ENCODE measurements around the gene RPS6KL1. TPM values are rescaled to one million over a fixed set of nuclear protein-coding genes. Genes with fewer than 3 reads are reported as not detected.

The RPS6KL1 gene
- total RNA-seq, 1 experiment from 2014 or later: 1.3 TPM

DNA sequence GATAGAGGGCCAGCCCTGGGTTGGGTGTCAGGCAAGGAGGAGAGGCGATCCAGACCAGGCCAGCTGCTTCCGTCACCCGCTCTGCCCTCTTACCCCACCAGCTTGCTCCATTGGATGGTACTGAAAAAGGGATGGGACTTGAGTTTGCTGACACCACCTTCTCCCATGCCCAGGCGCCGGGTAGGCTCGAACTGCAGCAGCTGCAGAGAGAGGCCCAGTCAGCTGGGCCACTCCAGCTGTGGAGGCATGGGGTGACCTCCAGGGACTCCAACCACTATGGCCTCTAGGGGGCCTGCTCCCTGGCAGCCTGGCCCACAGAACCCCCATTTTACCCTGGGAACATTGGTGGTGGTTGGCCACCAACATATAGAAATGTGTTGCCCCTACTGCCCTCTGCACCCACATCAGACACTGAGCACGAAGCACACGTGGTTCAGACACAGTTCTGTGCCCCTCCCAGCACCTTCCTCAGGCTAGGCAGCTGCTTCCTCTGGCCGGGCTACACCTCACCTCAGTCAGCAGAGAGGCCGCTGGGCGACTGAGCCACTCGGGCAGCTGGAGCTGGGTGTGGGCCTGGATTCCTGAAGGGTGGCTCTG, 16.0 kb downstream of the RPS6KL1 start:
- DNase-seq (ENCODE audit: low read depth, low spot score): no peak
- in situ Hi-C loops (cut with HindIII; ENCODE audit: low pct_unique_long_range_greater_than_20kb, low sequenced_read_pairs): no loop called here

DNA sequence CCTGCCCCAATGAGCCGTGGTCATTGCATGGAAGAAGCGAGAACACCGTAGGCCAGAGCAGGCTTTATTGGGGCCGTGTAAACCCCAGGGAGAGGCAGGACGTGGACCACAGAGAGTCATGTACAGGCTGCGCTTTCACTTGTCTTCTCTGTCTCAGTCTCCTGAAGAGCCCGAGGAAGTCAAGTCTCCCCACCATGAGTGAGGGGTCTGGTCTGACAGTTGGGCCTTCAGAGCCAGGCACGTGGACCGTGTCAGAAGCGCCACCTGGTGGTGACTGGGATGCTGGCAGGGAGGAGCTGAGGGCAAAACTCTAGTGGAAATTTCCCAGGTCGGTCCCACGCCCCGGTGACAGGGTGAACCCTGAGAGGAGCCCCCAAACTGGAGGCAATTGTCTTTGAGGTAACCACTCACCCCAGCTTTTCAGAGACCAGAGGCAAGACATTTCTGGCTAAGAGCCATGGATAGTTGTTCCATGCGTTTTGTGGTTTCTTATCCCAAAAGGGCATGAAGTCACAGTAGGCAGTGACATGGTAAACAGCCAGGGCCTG, 17.4 kb downstream of the RPS6KL1 start:
- peak; percentile 59 for DNase-seq (ENCODE audit: low read depth, low spot score)
- in situ Hi-C loops (cut with HindIII; ENCODE audit: low pct_unique_long_range_greater_than_20kb, low sequenced_read_pairs): no loop called here

DNA sequence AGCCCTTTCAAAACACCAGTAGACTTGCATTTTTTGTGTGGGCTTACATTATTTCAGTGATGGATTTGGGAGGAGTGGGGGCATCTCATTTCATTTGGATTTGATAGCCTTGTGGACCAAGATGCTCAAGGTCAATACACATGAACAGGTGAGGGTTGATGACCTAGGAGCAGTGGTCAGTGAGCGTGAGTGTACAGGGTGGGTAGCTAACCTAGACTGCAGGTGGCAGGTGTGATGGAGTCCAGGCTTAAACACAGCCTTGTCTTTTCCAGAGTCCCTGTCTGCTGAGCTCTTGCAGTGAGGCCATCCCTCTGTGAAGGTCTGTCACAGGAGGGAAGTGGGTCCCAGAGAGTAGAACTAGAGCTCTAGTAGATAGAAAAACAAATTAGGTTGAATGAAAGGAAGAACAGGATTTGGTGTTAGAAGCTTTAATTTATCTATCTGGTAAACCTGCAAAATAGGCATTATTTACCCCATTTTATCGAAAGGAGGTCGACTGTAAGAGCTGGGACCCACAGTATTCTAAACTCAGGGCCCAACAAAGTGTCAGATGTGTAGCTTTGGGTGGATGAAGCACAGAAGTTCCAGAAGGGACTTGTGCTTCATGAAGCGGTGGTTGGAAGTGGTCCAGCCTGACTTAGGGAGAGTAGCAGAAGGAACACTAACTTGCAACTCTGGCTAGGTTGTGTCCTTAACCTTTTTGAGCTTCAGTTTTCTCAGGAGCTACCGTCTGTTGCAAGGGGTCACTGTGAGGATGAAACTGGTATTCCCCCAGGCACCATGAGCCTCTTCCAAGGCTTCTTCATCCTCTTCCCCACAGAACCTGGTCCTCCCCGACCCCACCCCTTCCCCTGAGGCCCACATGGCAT, 18.2 kb downstream of the RPS6KL1 start:
- in situ Hi-C loops (cut with HindIII; ENCODE audit: low pct_unique_long_range_greater_than_20kb, low sequenced_read_pairs): no loop called here
- no peak for DNase-seq (ENCODE audit: low read depth, low spot score)

DNA sequence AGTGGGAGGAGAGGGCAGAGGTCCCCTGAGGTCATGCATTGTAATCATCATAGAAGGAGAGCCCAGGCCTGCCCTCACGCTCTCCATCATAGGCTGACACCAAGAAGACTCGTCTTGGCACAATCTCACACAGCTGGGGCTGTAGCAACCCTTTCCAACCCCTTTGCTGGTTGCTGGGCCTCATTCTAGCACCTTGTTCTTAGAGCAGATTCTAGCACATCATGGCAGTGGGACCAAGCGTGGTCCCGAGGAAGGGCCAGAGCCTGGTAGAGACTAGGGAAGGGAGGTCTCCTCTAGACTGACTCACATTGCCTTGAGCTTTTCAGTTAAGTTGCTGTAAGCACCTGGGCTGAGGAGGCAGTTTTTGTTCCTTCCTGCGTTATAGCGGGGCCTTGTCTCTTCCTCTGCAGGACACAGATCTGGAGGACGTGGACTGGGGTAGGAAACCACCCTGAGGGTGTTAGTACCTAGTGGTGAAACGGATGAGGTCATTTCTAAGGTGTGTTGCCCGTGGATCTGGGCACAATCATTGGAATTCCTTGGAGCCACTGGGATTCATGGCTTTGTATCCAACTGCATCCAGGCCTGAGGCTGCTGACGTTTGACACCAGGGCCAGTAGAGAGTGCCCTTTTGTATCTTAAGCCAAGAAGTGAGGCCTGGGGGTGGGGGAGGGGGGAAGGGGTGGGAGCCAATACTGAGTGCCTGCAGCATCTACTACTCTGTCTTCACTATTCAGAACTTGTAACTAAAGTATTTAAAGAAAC, 19.9 kb downstream of the RPS6KL1 start:
- DNase-seq (ENCODE audit: low read depth, low spot score): peak; percentile 34
- in situ Hi-C loops (cut with HindIII; ENCODE audit: low pct_unique_long_range_greater_than_20kb, low sequenced_read_pairs): no loop called here

DNA sequence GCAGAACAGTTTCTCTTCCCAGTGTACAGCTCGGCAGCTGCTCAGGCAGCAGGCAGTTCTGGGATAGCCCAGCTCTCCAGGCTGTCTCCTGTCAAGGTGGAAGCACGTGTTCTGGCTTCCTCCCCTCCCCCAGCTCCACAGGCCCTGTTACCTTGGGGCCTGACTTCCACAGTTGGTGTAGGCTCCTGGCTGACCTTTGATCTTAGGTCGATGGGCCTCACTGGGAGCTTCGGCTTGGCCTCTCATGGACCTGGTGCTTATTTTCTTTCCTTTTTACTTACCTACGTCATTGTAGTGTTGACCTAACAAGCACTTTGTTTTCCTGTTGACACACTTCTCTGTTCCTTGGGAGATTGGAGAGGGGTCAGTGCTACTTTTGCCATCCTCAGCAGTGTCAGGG, 24.4 kb downstream of the RPS6KL1 start:
- in situ Hi-C loops (cut with HindIII; ENCODE audit: low pct_unique_long_range_greater_than_20kb, low sequenced_read_pairs): no loop called here

DNA sequence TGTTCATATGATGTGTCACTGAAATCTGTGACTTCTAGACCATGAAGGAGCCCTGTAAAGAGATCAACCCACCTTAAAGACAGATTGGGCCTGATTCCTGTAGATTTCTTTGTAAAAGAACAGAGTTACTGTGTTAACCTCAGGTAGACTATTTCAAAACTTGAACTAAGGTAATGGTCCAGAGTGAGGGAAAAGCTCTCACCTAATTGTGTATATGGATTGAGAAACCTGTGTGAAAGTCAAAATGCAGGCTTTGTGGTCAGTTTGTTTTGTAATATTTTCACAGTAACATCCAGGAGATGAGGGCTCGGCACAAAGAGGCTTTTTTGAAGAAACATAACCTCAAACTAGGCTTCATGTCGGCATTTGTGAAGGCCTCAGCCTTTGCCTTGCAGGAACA, 25.0 kb downstream of the RPS6KL1 start:
- DNase-seq (ENCODE audit: low read depth, low spot score): no peak
- in situ Hi-C loops (cut with HindIII; ENCODE audit: low pct_unique_long_range_greater_than_20kb, low sequenced_read_pairs): no loop called here

More for the DNA sequence above, 24.4 kb downstream of the RPS6KL1 start:
- no peak for DNase-seq (ENCODE audit: low read depth, low spot score)

DNA sequence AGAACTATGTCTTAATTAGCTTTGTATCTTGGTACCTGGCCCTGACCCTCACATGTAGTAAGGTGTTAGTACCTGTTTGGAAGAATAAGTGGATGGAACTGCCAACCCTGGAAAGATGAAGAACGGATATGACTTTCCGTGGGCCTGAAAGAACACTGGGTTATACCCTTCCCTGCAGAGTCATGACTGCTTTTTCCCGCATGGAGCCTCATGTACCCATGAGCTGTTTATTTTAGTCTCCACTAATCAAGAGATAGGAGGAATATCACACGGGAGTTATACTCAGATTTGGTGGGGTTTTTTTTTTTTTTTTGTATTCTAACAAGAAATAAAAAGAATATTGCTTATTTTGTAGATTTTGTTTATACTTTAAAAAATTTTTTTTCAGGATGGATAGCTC, 25.4 kb downstream of the RPS6KL1 start:
- DNase-seq (ENCODE audit: low read depth, low spot score): no peak
- in situ Hi-C loops (cut with HindIII; ENCODE audit: low pct_unique_long_range_greater_than_20kb, low sequenced_read_pairs): no loop called here

DNA sequence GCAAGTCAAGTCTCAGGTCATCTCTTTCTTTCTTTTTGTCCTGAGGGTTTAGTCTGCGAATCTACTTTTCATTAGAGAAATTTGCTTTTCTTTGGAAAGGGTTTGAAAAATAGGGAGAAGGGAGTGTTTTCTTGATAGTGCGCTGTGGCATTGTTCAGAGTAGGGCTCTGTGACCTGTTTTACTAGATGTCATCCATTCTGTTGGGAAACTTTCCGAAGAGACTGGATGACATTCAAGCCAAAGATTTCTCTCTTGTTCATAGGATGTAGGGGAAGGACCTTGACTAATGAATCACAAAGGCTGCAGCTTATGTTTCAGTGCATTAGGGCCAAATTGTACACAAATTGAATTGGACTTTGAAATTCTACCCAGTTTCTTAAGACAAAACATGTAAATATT, 26.7 kb downstream of the RPS6KL1 start:
- DNase-seq (ENCODE audit: low read depth, low spot score): no peak
- in situ Hi-C loops (cut with HindIII; ENCODE audit: low pct_unique_long_range_greater_than_20kb, low sequenced_read_pairs): no loop called here

DNA sequence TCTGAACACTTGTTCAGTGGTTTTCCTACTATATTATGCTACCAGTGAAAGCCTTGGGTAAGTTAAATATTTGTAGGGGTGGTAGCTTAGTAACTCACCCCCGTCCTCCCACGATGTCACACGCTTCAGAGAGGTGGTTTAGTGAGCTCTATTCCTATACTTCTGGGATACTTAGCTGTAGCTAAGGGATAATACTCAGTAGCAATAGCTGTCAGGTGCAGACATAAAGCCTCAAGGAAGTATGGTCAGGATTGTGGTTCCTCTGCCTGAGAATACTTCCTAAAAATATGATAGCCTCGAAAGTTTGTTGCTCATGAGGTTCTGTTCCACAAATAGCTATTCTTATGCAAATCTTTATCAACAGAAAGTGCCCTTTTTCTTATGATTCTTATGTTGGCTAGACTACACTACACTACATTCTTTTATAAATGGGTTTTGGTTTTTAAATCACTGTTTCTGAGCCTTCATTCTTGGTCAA, 29.4 kb downstream of the RPS6KL1 start:
- DNase-seq (ENCODE audit: low read depth, low spot score): no peak
- in situ Hi-C loops (cut with HindIII; ENCODE audit: low pct_unique_long_range_greater_than_20kb, low sequenced_read_pairs): no loop called here

DNA sequence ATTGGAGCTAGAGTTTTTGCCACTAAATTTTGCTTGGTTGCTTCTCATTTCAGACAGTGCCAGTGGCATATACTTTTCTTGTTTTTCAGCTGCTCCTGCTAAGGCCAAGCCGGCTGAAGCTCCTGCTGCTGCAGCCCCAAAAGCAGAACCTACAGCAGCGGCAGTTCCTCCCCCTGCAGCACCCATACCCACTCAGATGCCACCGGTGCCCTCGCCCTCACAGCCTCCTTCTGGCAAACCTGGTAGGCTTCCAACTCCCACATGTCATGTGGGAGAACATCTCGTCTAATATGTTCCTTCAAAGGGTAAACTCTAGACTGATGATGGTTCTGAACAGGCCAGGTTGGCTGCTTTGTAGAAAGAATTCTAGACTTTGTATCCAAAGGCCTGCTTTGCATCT, 30.3 kb downstream of the RPS6KL1 start:
- no peak for DNase-seq (ENCODE audit: low read depth, low spot score)
- in situ Hi-C loops (cut with HindIII; ENCODE audit: low pct_unique_long_range_greater_than_20kb, low sequenced_read_pairs): no loop called here

DNA sequence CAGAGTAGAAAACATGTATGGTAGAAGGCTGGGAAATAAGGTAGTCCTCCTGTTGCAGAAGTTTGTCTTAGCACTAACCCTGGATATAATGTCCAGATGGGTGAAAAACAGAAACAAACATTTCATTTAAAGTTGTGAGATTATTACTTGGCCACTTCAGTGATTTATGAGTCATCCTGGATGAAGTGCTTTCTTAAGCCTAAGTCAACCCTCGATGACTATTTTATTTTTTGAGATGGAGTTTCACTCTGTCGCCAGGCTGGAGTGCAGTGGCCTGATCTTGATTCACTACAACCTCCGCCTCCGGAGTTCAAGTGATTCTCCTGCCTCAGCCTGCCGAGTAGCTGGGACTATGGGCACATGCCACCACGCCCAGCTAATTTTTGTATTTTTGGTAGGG, 31.2 kb downstream of the RPS6KL1 start:
- no peak for DNase-seq (ENCODE audit: low read depth, low spot score)
- in situ Hi-C loops (cut with HindIII; ENCODE audit: low pct_unique_long_range_greater_than_20kb, low sequenced_read_pairs): no loop called here

DNA sequence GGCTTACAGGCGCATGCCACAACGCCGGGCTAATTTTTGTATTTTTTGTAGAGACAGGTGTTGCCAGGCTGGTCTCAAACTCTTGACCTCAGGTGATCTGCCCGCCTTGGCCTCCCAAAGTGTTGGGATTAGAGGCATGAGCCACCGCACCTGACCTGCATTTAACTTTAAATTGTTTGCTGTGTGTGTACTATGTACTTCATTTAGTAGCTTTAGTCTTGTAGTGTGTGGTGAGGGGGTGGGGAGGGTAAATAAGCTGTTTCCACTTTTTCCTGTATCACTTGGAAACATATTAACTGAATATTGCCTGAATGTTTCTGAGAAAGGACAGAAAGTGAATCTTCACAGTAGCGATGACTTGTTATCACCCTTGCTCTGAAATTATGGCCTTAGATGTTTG, 32.8 kb downstream of the RPS6KL1 start:
- in situ Hi-C loops (cut with HindIII; ENCODE audit: low pct_unique_long_range_greater_than_20kb, low sequenced_read_pairs): no loop called here
- no peak for DNase-seq (ENCODE audit: low read depth, low spot score)

DNA sequence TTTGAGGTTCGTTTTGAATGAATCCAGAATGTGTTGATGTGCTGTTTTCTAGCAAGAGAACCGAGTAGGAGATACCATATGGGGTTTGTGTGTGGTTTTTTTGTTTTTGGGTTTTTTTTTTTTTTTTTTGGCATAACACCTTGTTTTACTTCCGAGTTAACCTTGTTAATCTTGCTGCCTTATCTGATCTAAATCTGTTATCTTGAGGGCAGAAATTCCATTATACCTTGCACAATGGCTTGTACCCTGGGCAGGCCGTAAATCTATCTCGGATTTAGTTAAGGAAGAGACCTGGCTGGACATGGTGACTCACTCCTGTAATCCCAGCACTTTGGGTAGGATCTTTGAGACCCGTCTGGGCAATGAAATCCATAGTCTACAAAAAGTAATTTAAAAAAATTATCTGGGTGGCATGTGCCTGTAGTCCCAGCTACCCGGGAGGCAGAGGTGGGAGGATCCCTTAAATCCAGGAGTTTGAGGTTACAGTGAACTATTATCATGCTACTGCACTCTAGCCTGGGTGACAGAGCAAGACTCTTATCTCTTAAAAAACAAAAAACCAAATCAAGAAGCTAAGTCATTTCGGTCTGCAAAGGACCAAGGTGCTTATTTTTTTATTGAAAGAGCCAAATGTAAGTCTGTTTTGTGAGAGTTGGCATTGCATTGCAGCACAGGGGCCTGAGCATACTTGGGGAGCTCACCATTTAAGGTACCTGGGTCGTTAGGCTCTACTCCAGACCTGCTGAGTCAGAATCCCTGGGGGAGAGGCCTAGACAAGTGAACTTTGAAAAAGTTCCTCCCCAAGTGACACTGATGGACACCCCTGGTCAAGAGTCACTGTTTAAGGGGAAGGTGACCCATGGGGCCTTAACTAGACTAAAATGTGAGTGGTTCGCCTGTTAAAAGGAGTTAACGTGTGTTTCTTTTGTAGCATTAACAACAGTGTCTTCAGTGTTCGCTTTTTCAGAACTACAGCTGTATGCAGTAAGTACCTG, 34.6 kb downstream of the RPS6KL1 start:
- DNase-seq (ENCODE audit: low read depth, low spot score): no peak
- in situ Hi-C loops (cut with HindIII; ENCODE audit: low pct_unique_long_range_greater_than_20kb, low sequenced_read_pairs): no loop called here

DNA sequence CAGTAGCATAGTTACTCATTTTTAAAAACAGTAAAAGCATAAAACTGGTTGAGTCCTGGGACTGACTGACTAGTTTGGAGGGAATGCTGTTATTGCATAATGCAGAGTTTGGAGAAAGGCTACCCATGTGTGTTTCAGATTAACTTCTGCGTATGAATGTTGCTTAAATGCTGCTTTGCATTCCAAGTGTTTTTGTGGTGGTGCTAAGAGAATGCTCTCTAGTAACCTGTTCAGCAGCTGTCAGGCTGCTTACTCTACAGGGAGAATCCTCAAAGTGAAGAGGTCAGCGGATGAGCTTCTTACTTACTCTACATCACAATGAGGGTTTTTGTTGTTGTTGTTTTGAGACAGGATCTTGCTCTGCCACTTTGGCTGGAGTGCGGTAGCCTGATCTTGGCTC, 37.1 kb downstream of the RPS6KL1 start:
- in situ Hi-C loops (cut with HindIII; ENCODE audit: low pct_unique_long_range_greater_than_20kb, low sequenced_read_pairs): no loop called here
- no peak for DNase-seq (ENCODE audit: low read depth, low spot score)

DNA sequence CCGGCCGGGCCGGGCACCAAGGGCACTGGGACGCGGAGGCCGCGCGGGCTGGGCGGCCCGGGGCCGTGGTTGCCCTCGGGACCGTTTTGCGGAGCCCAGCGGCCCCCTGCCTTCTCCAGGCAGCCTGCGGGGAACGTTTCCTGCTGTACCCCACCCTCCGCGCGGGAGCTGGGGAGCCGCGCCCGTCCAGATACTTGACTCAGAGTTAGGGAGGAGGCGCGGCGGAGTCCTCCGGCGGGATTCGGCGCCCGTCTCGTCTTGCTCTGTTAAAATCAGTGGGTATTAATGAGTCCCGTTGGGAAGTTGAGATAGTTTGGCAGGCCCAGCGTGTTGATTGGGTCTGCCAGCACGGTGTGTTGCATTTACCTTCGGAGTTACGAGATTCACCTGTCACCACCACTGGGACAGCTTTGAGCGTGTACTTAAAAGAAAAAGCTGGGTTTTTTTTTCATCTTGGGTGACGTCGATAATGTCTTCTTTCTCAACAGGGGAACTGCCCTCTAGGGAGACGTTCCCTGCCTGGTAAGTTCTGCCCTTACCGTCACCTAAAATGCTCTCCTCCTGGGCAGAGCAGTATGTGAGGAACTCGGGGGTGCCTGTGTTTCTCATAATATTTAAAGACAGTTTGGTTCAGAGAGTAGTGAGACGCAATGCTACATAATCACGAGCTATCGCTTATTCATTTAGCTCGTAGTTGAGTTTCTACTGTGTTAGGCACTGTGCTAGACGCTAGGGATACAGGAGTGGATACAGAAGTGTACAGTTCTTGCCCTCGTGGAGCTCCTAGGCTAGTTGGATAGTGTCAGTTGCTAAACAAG, 40.7 kb downstream of the RPS6KL1 start:
- peak; percentile 13 for DNase-seq (ENCODE audit: low read depth, low spot score)
- in situ Hi-C loops (cut with HindIII; ENCODE audit: low pct_unique_long_range_greater_than_20kb, low sequenced_read_pairs): no loop called here

DNA sequence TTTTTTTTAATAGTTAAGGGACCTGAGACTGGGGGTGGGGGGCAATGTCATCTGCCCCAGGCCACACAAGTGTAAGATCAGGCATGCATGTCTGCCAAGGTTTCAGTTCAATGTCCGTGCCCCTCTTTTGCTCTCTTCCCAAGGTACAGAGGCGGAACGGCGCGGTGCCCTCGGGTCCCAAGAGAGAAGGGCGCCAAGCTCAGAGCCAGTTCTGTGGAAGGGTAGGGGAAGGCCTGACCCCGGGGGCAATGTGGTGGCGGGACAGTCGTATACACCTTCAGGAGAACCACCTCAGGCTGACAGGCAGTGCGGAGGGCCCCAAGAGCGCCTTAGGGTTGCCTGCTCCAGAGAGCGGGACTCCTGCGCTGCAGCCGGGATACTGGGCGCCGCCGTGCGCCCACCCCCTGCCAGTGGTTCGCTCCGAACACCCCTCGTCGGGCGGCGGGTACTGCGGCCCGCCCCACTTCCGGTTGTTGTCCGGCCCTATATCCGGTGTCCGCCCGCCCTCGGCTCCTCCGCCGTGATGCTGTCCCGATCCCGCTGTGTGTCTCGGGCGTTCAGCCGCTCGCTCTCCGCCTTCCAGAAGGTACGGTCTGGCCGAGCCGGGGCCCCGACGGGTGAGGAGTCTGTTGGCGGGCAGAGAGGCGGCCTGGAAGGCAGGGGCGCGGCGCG, 41.5 kb downstream of the RPS6KL1 start, which contains the start of gene DLST:
Gene DLST, plus strand, starts transcription at position 486 of the 672 bp plus-strand sequence. Its CDS starts 38 bp downstream, at position 524.
- DNase-seq (ENCODE audit: low read depth, low spot score): peak; percentile 76
- in situ Hi-C loops (cut with HindIII; ENCODE audit: low pct_unique_long_range_greater_than_20kb, low sequenced_read_pairs): no loop called here
